Brain microvascular endothelial cell (primary cell): ENCODE results near the gene RCAN2.

Experiments used
- DNase-seq: peaks from one replicate; pipeline ENCODE4 v3.0.0-alpha.2; 2020
- H3K27ac ChIP-seq: fragments of 250-450 bp; sonication (Bioruptor Pico); 2 replicates; pipeline ENCODE4 v1.5.1; 2020; ENCODE audit warnings: mild to moderate bottlenecking, moderate library complexity
- H3K27me3 ChIP-seq: fragments of 250-450 bp; sonication (Bioruptor Pico); replicated peaks from 2 replicates; pipeline ENCODE4 v1.5.1; 2020; ENCODE audit warnings: mild to moderate bottlenecking
- H3K36me3 ChIP-seq: fragments of 250-450 bp; sonication (Bioruptor Pico); replicated peaks from 2 replicates; pipeline ENCODE4 v1.5.1; 2020; ENCODE audit warnings: mild to moderate bottlenecking
- H3K4me3 ChIP-seq: 2 replicates; pipeline ENCODE4 v1.5.1; 2011; ENCODE audit warnings: low read depth, mild to moderate bottlenecking, control low read depth, low read length, moderate library complexity
- CTCF ChIP-seq: IDR thresholded peaks from 2 replicates; pipeline ENCODE4 v1.5.1; 2011; ENCODE audit warnings: low read depth, mild to moderate bottlenecking, moderate library complexity, low read length, control low read depth, inconsistent platforms; ENCODE audit errors: missing control alignments
- in situ Hi-C: cut with HindIII; loops from 2 replicates; pipeline ENCODE4 v1.10.0; 2017; ENCODE audit warnings: low sequenced_read_pairs, low pct_ligation_motif_present

Gene RCAN2

GRCh38 chr6:46381579-46381978 is 109.7 kb downstream of the RCAN2 start:
- no peak for TF ChIP-seq CTCF
- no peak for DNase-seq
- no peaks in the 10 kb centered on the region for H3K36me3 ChIP-seq
- H3K27me3 ChIP-seq: no peaks in the 10 kb centered on the region
- in situ Hi-C loops: no loop called here
- no peak overlapping the region for H3K27ac ChIP-seq
- no peak overlapping the region for H3K4me3 ChIP-seq

- in situ Hi-C loops: no loop called here
- no peak for TF ChIP-seq CTCF
- DNase-seq: no peak
These were observed 110.2 kb downstream of the RCAN2 start for GRCh38 chr6:46381057-46381456.

GRCh38 chr6:46380152-46380807 is 111.0 kb downstream of the RCAN2 start:
- in situ Hi-C loops: no loop called here
- no peak for TF ChIP-seq CTCF
- Histone ChIP-seq H3K4me3 (no peak overlapping the region), H3K27ac (no peak overlapping the region), H3K27me3 (no peaks in the 10 kb centered on the region), H3K36me3 (no peaks in the 10 kb centered on the region)
- no peak for DNase-seq

More at GRCh38 chr6:46381057-46381456, 110.2 kb downstream of the RCAN2 start:
- Histone ChIP-seq H3K36me3 (no peaks in the 10 kb centered on the region), H3K4me3 (no peak overlapping the region), H3K27ac (no peak overlapping the region), H3K27me3 (no peaks in the 10 kb centered on the region)

GRCh38 chr6:46378882-46379416 is 112.3 kb downstream of the RCAN2 start:
- no peak for DNase-seq
- no peaks in the 10 kb centered on the region for H3K36me3 ChIP-seq
- H3K27me3 ChIP-seq: no peaks in the 10 kb centered on the region
- no peak for TF ChIP-seq CTCF
- in situ Hi-C loops: no loop called here
- no peak overlapping the region for H3K27ac ChIP-seq
- no peak overlapping the region for H3K4me3 ChIP-seq

GRCh38 chr6:46378161-46378881 is 112.9 kb downstream of the RCAN2 start:
- no peaks in the 10 kb centered on the region for H3K27me3 ChIP-seq
- no peak overlapping the region for H3K4me3 ChIP-seq
- no peak for TF ChIP-seq CTCF
- no peak for DNase-seq
- in situ Hi-C loops: no loop called here
- H3K36me3 ChIP-seq: no peaks in the 10 kb centered on the region
- no peak overlapping the region for H3K27ac ChIP-seq
